Measurements from ENCODE around the gene CCL8.

CCL8 gene

DNA sequence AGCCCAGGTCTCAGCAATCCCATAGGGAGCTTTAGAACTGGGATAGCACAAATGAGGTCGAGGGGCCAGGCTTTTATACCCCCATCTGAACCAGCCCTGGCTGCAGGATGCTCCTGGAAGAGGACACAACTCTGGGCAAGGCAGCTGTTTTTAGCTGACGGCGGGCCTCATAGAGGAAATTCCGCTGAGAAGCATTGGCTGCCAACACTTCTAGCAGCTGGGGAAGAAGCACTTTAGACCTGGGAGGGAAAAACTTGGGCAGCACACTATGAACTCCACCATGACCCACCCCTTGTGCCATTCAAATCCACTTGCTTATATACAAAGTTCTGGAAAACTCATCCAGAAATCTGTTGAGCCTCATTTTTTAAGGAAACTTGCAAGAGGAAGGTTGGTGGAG, 28.6 kb upstream of the CCL8 start:
- FAIRE-seq: no peak

DNA sequence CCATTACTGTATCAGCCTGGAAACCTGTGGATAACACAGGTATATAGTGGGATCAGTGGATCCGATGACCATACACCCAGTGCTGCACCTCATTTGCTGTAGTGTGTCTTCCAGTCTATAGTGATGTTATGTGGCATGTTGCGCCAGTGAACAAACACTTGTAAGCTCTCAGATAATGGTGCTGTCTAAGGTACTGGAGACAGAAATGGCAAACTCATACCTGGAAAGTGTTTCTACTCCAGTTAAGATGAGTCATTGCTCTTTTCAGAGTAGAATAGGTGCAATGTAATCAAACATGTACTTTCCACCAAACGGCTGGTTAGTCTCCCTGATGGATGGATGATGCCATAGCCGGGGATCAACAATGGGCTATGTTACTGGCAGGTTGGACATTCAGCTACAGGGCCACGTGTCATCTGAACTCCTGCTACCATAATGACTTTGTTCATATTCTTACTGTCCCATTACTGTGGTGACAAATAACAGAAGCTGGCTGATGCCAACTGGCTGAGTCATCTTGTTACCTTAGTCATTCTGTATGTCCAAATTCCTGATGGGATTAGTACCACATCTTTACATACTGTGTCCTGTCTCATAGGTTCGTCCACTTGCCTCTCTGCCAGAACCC, 27.4 kb upstream of the CCL8 start:
- TF ChIP-seq, protein P1, sequence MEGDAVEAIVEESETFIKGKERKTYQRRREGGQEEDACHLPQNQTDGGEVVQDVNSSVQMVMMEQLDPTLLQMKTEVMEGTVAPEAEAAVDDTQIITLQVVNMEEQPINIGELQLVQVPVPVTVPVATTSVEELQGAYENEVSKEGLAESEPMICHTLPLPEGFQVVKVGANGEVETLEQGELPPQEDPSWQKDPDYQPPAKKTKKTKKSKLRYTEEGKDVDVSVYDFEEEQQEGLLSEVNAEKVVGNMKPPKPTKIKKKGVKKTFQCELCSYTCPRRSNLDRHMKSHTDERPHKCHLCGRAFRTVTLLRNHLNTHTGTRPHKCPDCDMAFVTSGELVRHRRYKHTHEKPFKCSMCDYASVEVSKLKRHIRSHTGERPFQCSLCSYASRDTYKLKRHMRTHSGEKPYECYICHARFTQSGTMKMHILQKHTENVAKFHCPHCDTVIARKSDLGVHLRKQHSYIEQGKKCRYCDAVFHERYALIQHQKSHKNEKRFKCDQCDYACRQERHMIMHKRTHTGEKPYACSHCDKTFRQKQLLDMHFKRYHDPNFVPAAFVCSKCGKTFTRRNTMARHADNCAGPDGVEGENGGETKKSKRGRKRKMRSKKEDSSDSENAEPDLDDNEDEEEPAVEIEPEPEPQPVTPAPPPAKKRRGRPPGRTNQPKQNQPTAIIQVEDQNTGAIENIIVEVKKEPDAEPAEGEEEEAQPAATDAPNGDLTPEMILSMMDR (IDR thresholded peaks at IDR 0.05; ENCODE audit: insufficient read depth, missing control alignments): no peak
- FAIRE-seq (no peak), DNase-seq (ENCODE audit: insufficient read length, low spot score) (no peak)

More for the DNA sequence above, 28.6 kb upstream of the CCL8 start:
- DNase-seq (ENCODE audit: insufficient read length, low spot score): no peak
- TF ChIP-seq, protein P1 (IDR thresholded peaks at IDR 0.05; ENCODE audit: insufficient read depth, missing control alignments): no peak

DNA sequence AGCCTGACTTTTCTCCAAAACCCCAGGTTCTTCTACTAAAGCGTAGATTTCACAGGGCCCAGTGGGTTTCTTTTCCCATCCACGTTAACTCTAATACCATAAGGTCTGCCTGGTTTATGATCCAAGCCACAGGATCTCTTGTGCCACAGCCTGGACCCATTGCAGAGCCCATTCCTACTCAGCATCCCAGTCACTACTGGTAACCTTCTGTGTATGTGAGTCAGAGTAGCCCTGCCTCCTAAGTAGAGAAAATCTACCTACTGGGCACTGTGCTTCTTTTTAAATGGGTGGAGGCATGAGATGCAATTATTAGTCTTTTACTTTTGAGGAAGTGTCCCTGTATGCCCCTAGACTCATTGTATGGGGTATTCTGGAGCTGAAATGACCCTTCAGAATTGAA, 20.2 kb upstream of the CCL8 start:
- no peak for FAIRE-seq
- TF ChIP-seq, protein P1 (IDR thresholded peaks at IDR 0.05; ENCODE audit: insufficient read depth, missing control alignments): no peak

DNA sequence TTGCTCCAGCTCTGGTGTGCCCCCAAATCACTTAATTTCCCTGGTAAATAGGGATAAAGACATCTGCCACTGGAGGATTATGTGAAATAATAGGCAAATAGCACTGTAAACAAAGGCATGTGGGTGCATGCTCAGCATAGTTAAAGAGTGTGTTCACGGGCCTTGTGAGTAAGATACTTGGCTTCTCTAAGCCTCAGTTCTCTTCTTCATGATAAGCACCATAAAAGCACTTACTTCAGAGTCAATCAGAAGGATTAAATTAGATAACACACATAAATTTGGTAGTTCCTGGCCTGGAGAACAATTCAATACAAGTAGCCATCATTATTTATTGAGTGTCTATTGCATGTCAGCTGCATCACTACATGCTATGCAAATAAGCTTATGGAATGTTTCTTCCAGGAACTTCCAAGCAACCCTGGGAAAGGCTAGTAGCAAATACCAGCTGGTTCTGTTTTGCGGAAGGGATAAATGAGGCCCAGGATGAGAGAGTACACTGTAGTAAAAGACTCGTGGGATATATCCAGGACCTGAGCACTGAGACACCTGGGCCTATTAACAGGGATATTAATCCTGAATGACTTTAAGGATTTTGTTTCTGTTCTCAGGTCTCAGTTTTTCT, 19.2 kb upstream of the CCL8 start:
- FAIRE-seq (no peak), DNase-seq (ENCODE audit: insufficient read length, low spot score) (no peak)
- TF ChIP-seq, protein P1 (IDR thresholded peaks at IDR 0.05; ENCODE audit: insufficient read depth, missing control alignments): no peak

More for the DNA sequence above, 20.2 kb upstream of the CCL8 start:
- no peak for DNase-seq (ENCODE audit: insufficient read length, low spot score)

DNA sequence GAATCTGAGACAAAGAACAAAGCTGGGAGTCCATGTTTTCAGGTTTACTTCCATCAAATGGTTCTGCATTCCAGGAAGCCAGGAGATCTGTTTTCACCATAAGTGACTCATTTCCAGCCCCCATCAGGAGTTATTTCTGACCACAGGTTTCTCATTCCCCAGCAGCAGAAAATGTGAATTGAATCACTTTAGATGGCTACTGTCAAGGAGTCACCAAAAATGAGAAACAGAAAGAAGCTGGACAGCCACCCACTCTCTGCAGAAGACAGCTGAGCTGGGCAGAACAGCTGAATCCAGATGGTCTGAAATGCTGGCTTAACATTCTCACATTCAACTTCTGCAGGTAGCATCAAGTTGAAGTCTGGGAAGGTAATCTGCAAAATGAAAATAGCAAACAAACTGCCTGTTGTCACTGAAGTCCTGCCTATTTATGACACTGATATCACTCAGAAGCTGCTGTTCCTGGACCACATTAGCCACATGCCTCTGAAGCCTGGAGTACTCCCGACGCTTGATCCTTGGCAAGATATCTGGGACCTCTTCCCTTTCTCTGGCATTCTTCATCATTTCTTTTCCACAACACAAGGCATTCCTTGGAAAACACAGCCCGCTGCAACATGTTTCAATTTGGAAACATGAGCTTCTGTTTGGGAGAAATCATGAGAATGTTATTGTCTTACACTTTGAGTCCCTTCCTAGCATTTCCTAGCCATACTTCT, 18.4 kb upstream of the CCL8 start:
- DNase-seq (ENCODE audit: insufficient read length, low spot score) (no peak), FAIRE-seq (no peak)

DNA sequence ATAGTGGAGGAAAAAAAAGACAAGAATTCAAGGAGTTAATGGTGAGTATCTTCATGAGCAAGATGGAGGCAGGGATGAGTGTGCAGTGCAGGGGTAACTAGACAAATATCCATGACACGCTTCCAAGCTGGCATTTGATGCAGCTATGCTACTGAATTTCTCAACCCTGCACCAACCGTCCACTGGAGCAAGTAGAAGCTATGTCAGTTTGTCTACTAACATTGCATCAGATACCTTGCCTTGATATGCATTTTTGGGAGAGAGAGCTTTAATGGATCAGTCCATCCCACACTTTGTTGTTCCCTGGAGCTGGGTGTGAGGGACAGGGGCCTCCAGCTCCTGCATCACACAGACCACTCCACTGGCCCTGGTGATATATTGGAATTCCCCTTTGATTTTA, 17.2 kb upstream of the CCL8 start:
- TF ChIP-seq, protein P1 (IDR thresholded peaks at IDR 0.05; ENCODE audit: insufficient read depth, missing control alignments): no peak
- DNase-seq (ENCODE audit: insufficient read length, low spot score) (no peak), FAIRE-seq (no peak)

More for the DNA sequence above, 18.4 kb upstream of the CCL8 start:
- TF ChIP-seq, protein P1 (IDR thresholded peaks at IDR 0.05; ENCODE audit: insufficient read depth, missing control alignments): no peak

DNA sequence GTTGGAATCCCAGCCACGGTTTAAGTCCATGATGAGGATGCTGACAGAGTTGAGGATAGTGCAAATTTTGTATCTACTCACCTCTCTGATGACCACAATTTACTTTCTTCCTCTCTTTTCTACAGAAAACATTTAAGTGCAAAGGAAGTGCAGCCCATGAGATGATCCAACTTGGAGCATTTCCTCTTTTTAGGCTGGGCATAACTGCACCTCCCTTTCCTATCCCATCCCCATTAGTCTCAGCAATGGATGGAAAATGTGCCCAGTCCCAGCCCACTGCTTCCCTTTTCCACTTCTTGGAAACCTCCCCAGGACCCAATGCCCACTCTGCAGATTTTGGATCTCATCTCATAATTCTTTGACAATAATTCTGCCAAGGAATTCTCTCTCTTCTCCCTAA, 16.6 kb upstream of the CCL8 start:
- DNase-seq (ENCODE audit: insufficient read length, low spot score) (no peak), FAIRE-seq (no peak)
- TF ChIP-seq, protein P1 (IDR thresholded peaks at IDR 0.05; ENCODE audit: insufficient read depth, missing control alignments): no peak
